Erythroblast (primary cell): ENCODE results near the gene EIF1AD.

Experiments used
- DNase-seq, 2 experiments: peaks; one replicate each; lab custom pipeline; 2025; lab: John Stamatoyannopoulos, UW
- GATA1 ChIP-seq: IDR thresholded peaks from 2 replicates; pipeline ENCODE4 v1.6.1; 2011; ENCODE audit warnings: low read depth, mild to moderate bottlenecking, control low read depth, low read length, moderate library complexity
- POLR2A ChIP-seq: IDR thresholded peaks from 2 replicates; pipeline ENCODE4 v1.6.1; 2011; ENCODE audit warnings: mild to moderate bottlenecking, low read length

EIF1AD gene

DNA sequence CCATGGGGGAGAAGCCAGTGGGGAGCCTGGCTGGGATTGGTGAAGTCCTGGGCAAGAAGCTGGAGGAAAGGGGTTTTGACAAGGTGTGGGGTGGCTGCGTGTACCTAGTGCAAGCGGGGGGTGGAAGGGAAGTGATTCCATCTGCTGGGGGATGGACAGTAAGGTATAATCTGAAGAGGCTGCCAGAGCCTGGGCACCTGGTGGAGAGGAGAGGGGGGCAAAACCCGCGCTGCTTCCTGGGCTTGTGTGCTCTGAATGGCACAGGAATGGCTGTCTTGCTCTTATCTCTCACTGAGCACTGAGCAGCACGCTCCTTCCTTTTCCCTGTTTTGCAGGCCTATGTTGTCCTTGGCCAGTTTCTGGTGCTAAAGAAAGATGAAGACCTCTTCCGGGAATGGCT is 1.3 kb upstream of the EIF1AD start:
- TF ChIP-seq GATA1 (no peak), POLR2A (no peak)
- DNase-seq, result no peak

DNA sequence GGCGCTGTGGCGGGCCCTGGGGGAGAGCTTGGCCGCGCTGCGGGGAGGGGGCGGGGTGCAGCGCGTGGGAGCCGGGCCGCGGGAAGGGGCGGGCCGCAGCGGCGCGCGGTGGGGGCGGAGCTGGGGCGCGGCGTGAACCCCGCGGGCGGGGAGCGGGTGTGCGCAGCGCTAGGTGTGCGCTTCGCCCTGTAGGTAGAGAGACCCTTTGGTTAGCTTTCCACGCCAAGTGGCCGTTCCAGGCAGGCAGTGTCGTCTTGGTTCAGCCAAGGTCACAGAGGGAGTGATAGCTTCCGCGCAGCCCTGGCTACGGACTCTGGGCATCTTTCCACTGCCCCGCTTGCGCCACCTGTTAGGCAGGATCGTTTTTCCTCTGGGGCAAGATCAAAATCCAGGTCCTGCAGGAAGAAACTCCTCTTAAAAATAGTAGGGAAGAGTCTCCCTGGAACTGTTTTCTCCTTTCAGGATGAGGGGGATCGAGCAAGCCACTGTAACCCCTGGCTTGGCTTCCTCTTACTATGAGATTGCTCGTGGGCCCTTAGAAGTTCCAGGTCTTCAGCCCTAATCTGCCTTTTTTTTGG is 780 bp upstream of the EIF1AD start:
- TF ChIP-seq GATA1, result no peak
- no peak for TF ChIP-seq POLR2A
- DNase-seq, result no peak

DNA sequence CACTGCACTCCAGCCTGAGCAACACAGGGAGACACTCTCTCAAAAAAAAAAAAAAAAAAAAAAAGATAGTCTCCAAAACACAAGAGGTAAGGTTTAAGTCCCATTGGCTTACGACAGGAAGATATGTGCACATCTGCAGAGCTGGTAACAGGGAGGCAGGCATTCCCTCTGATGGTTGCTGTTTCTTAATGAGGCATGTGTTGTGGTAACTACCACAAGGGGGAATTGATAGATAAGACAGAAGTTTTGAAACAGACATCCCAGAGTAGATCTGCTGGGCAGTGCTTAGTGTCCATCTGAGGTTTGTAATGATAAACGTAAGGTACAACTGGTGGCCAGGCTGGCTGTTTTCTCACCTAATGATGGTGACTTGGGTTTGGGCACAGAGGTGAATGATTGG is 4.7 kb downstream of the EIF1AD start:
- DNase-seq, result peak; percentile 17 to 72

DNA sequence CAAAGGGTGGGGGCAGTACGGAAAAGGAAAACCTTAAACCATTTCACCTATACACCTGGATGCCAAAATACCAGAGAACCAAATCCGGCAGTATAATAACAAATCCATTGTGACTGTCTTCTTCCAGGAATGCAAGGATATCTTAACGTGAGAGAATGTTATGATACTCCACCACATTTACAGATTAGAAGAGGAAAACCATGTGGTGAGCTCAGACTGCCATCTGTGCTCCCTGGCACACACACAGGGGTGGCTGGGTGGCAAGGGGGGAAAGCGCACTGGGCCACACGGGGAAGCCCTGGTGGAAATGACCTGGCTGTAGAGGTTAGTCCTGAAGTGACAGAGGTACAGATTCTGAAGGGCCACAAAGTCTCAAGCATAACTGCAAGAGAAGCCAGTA is 9.9 kb downstream of the EIF1AD start:
- TF ChIP-seq POLR2A (no peak), GATA1 (no peak)
- DNase-seq, result no peak

More for the DNA sequence above, 4.7 kb downstream of the EIF1AD start:
- no peak for TF ChIP-seq POLR2A
- no peak for TF ChIP-seq GATA1

GRCh38 chr11:65988791-65989592 is 13.0 kb downstream of the EIF1AD start:
- peak; percentile 95 to 97 for DNase-seq
- TF ChIP-seq POLR2A (no peak), GATA1 (no peak)

- DNase-seq, result no peak
- TF ChIP-seq GATA1 (no peak), POLR2A (no peak)
Observed at GRCh38 chr11:65987336-65987735, 14.6 kb downstream of the EIF1AD start.

DNA sequence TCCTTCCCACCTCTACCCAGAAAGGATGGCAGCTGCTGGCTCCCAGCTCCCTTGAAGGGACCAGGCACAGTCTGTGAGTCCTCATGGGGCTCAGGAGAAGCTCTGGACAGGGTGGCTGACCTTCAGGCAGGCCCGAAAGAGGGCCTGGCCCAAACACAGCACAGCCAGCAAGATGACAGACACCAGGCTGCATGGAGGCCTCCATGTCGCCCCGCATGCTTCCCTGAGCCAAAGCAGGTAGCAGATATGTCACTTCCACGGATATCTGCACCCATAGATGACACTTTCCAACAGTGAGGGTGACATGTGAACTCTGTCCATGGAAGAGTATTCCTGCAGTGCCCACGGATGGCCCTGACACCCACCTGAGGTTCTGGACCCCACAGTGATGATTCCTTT is 18.4 kb downstream of the EIF1AD start:
- no peak for TF ChIP-seq POLR2A
- no peak for TF ChIP-seq GATA1
- DNase-seq, result no peak

- no peak for TF ChIP-seq GATA1
- no peak for TF ChIP-seq POLR2A
Observed at GRCh38 chr11:65982824-65983588, 19.0 kb downstream of the EIF1AD start.

GRCh38 chr11:65981972-65982823 is 19.8 kb downstream of the EIF1AD start:
- no peak for TF ChIP-seq GATA1
- TF ChIP-seq POLR2A, result no peak
- no peak for DNase-seq

More at GRCh38 chr11:65982824-65983588, 19.0 kb downstream of the EIF1AD start:
- DNase-seq, result no peak

- no peak for TF ChIP-seq GATA1
- no peak for TF ChIP-seq POLR2A
- DNase-seq, result no peak
Observed at GRCh38 chr11:65981101-65981740, 20.7 kb downstream of the EIF1AD start.

DNA sequence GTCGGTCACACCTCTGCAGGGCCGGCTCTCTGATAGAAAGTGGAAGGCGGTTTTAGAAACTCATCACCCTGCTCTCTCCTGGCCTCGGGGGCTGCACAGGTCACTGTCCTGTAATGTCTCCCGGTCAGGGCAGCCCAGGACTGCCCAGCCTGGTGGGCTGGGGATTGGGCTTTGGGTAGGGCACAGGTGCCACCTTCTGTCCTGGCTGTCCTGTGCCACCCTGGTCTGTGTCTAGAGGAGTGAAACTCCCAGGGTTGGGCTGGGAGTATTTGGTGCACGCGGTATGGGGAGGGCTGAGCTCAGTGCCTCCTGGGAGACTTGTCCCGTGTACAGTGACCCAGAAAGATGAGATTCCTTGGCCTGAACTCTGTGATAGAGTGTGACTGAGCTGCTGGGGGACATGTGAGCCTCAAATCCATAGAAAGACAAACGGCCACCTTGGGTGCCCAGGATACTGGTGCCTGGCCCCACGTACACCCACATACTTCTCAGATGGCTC is 22.6 kb downstream of the EIF1AD start:
- no peak for TF ChIP-seq GATA1
- no peak for TF ChIP-seq POLR2A
- DNase-seq, result no peak

DNA sequence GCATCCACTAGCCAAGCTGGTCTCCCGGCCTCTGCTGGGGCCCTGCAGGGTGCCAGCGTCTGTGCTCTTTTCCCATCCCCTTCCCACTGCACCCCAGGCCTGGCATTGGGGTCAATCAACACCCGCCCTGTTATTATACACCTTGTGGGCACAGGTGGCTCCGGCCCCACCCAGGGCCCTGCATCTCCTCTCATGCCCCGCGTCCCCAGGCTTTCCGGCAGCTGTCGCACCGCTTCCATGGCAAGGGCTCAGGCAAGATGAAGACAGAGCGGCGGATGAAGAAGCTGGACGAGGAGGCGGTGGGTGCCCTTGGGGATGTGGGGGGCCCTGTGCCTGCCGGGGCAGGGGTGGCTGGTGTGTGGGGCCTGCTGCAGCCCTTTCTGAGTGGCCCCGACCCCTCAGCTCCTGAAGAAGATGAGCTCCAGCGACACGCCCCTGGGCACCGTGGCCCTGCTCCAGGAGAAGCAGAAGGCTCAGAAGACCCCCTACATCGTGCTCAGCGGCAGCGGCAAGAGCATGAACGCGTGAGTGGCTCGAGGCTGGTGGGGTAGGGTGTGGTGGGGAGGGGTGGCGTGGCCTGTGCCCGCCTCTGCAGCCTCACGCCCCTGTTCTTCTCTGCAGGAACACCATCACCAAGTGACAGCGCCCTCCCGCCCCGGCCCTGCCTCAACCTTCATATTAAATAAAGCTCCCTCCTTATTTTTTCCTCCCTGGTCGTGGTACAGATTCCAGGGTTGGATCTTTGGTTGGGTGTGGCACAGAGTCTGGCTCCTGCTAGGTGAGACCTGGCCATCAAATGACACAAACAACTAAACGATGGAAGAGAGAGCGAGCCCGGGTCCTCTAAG is 23.3 kb downstream of the EIF1AD start:
- TF ChIP-seq GATA1 (no peak), POLR2A (no peak)
- no peak for DNase-seq
